ENCODE results near the gene SYNDIG1.

SYNDIG1 gene

DNA sequence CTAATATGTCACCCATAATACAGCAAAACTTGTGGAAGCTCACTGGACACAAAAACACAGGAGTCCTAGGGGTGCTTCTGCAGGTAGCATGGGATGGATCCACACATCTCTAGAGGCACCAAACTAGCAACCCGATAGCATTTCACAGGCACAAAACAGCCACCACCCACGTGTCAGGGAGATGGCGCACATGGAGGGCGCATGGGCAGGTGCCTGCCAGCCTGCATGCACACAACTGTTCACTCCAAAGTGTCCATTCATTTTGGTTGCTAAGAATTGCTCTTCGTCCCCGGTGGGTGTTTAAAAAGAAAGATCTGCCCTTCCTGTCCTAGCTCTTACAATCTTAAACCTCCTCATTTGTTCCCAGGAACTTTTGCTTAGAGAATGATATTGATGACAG is 171.3 kb downstream of the SYNDIG1 start:
- no peak for DNase-seq

- no peak for DNase-seq
Measured at GRCh38 chr20:24643731-24644626, 174.6 kb downstream of the SYNDIG1 start.

- no peak for DNase-seq
Measured at GRCh38 chr20:24646321-24646720, 176.9 kb downstream of the SYNDIG1 start.

DNA sequence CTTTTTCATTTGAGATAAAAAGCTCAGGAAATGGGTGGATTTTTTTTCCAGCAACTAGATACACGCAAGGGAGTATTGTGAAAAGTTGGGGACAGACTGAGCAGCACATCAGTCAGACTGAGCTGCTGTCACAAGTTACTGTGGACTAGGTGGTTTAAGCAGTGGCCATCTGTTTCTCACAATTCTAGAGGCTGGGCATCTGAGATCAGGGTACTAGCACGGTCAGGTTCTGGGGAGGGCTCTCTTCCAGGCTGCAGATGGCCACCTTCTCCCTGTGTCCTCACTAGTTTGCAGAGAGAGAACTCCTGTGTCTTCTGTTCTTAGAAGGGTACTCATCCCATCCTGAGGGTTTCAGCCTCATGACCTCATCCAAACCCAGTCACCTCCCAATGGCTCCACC is 178.3 kb downstream of the SYNDIG1 start:
- no peak for DNase-seq

GRCh38 chr20:24648481-24648880 is 179.1 kb downstream of the SYNDIG1 start:
- DNase-seq: no peak

DNA sequence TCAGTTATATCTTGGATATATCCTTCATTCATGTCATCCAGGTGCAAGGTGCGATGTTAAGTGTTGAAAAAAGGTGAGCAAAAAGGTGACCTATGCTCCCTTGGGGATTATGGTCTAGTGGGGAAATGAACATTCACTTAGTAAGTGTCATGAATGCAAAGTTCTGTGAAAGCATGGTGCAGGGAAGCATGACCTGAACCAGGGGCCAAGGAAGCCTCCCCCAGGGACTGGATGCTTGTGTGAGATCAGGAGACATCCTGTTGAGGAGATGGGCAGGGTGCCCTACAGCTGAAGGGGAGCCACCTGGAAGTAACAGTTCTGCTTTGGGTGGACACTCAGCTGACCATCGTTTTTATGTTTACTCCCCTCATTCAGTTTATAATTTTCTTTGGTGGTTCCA is 179.5 kb downstream of the SYNDIG1 start:
- DNase-seq: no peak

DNA sequence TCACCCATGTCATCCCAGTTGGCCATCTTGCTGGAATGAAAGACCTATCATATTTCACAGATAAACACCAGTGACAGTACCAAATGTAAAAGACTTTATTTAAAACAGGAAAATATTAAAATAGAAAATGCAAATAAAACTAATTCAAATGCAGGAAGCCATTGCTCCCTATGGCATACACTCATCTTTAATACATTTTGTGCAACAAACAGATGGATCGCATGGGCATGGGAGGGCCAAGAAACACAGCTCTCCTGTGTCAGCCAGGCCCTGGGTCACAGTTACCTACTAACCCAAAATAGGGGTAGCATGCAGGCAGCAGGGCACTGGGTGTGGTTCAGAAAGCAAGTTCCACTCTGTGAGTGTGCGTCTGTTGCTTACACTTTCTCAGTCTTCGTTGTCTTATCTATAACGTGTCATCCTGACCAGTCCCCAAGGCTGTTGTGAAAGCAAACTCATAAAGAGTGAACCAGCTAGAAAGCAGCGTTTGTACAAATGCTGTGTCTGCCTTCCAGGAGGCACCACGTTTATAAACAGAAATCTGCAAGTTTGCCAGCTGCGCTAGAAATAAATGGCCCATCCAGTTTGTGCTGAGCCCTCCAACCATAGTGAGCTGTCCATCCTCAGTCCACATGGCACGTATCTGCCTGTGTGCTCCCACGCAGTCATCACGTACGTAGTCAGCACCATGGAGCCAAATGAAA is 180.5 kb downstream of the SYNDIG1 start:
- no peak for DNase-seq

- no peak for DNase-seq
Measured at GRCh38 chr20:24651171-24651975, 181.9 kb downstream of the SYNDIG1 start.

DNA sequence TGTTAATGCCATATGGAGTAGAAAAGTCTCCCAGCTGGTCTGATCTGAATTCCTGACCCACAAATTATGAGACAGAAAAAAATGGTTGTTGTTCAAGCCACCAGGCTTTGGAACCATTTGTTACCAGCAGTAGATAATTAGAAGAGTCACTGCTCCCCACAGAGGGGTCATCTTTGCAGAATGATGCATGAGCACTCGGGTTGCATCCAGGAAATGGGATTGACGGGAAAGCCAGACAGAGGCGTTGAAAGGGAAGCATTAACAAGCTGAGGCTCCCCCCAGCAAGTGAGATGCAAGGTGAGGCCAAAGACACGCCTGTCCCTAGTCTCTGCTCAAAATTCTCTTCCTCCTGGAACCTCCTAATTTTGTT is 182.5 kb downstream of the SYNDIG1 start:
- no peak for DNase-seq

GRCh38 chr20:24653306-24653705 is 183.9 kb downstream of the SYNDIG1 start:
- no peak for DNase-seq

GRCh38 chr20:24654425-24654824 is 185.0 kb downstream of the SYNDIG1 start:
- DNase-seq: no peak

DNA sequence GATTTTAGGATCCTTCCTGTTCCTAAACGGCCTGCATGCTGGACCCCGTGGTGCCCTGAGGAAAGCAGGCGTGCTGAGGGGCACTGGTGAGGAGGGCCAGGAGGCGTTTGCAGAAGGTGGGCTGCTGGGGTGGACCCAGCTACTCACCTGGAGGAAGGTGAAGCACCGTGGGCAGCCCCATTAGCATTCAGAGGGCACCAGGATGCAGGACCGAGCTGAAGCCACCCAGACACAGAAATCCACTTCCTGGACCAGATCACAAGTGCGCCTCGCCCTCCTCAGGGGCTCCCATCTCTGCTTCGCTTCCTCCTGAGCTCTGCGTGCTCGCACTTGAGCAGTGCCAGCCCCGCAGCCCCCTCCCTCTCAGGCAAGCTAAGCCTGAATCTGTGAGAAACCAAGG is 187.0 kb downstream of the SYNDIG1 start:
- no peak for DNase-seq

DNA sequence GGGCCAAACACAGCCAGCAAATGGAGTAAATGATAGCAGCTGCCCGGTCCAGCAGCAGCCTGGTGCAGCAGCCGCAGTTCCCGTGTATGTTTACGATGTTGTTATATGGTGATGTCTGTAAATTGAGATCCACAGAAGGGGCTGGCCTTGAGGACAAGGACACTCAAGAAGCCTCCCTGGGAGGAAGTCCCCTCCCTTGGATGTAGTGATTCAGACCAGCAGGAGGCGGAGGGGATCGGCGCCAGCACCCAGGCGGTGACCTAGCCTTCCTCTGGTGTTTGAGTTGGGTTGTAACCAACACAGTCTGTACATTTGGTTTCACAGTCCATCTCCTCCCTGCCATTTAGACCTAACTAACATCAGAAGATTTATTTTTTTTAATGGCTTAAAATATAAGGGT is 187.8 kb downstream of the SYNDIG1 start:
- DNase-seq: no peak

DNA sequence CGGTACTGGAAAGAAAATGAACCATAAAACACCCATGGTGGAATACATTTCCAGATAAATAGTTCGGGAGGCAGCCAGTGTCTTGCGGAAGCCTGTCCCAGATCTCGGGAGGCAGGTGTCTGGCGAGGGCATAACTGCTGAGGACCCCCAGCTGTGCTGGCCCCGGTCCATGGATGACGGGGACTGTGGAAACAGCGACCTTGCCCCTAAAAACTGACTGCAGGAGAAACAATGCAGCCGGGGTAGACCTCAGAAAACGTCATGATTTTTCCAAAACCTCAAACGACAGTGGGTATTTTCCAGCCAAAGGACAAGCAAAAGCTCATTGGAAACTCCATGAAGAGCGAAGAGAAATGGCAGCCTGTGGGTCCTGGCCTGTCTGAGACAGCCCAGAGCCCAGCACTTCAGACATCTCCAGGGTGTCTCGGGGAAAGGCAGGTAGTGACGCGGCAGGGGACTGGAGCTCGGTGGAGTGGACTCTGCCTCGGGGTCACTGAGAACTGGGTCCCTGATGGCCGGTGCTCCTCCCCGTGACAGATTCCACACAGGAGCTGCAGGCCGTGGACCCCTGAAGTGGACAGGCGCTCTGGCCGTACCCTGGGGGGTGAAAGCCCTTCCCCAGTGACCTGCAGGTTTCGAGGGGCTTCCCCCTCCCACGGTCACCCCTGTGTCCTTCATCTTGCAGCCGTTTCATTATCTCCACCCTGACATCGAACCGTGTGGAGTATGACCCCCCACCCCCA is 188.6 kb downstream of the SYNDIG1 start:
- no peak for DNase-seq

DNA sequence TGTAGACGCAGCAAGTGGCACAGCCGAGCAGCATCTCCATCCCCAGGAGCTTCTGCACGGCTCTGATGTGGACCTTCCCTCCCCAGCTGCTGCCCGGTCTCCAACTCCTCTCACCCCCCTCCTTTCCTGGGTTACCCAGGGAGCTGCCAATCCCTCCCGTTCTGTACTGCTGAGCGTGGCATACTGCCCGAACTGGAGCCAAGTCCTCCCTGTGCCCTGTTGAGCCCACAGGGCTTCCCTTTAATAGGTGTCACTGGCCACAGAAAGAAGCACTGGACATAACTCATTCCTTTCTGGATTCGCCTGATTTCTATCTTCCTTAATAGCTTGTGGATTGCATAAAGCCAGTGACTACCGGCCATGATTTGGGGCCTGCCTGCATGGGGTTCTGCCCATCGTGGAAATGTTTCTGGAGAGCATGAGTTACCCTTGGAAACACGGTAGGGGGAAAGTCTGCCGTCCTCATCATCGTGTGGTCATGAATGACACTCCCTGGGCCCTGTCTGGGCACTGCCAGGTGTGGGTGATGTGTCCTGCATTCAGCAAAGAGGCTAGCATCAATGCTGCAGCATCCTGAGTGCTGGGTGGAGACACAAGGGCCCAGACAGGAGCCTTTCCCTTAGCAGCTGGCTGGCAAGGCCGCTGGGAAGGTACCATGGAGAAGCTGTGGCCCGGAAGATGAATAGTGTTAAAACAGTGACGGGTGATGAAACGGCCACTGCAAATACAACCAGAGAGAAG is 189.7 kb downstream of the SYNDIG1 start:
- DNase-seq: no peak

- no peak for DNase-seq
Measured at GRCh38 chr20:24659835-24660234, 190.4 kb downstream of the SYNDIG1 start.

DNA sequence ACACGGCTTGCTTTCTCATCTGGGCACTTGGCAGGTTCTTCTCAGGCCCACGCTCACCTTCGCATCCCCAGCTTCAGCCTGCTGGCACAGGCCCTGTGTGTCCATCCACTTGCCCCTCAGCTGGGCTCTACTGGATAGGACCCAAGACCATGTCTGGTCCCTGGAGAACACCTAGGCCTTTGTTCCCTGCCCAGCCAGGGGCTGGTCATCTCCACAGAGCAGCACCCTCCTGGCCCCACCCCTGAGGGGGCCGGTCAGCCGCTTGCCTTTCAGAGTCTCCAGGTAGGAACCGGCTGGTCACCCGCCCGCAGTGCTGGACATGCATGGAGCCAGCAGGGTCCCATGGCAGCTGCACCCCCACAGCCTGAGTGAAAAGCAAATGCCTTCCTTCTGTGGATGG is 191.2 kb downstream of the SYNDIG1 start:
- DNase-seq: no peak

- no peak for DNase-seq
Measured at GRCh38 chr20:24661255-24661654, 191.8 kb downstream of the SYNDIG1 start.

- no peak for DNase-seq
Measured at GRCh38 chr20:24662322-24662721, 192.9 kb downstream of the SYNDIG1 start.

DNA sequence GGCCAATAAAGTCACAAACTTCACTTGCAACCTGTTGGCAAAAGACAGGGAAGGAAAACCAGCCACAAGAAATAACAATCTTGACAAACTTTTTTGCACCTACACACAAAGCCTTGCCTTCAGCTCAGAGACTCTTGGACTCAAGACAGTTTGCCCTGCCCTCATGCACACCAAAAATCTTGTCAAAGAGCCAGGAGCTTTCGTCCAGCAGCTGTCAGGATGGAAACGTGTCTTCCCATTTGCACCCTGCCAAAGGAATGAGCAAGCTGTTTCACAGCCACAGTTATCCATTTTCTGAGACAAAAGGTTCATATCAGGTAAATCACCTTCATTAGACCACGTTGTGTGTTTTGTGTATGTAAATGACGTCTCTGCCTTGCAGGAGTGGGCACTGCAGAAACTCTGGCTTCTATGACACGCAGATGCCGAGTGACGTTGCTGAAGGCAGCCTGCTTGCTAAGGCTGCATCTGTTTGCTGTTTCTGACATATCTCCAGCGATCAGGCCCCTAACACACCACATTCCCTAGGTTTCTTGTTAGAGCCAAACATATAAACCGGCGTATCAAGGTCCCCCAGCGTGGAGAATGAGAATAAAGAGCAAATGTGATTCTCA is 193.4 kb downstream of the SYNDIG1 start:
- no peak for DNase-seq

GRCh38 chr20:24663496-24663895 is 194.1 kb downstream of the SYNDIG1 start:
- no peak for DNase-seq

Data from activated CD4-positive, alpha-beta T cell treated with anti-CD3 and anti-CD28 coated beads for 48 hours (primary cell).